Keratinocyte (primary cell): Measurements from ENCODE around the gene MED29. TPM values are rescaled to one million over a fixed set of nuclear protein-coding genes. Genes with fewer than 3 reads are reported as not detected.

Experiments used
- DNase-seq: peaks from one replicate; pipeline ENCODE4 v3.0.0-alpha.2; 2011; ENCODE audit warnings: low read depth, missing footprints, low spot score
- FAIRE-seq: peaks from 2 replicates; lab custom pipeline; 2011; peaks lifted over from hg19 to GRCh38; lab: Jason Lieb, UNC
- H2AFZ ChIP-seq: 2 replicates; pipeline ENCODE4 v1.6.0; 2012; ENCODE audit warnings: low read length, control low read depth, inconsistent platforms; ENCODE audit not compliant: control insufficient read depth
- H3K27ac ChIP-seq: 2 replicates; pipeline ENCODE4 v1.5.1; 2011; ENCODE audit warnings: low read length; ENCODE audit not compliant: control insufficient read depth, insufficient read depth
- H3K27me3 ChIP-seq: 3 replicates; pipeline ENCODE4 v1.6.0; 2011; ENCODE audit warnings: low read length; ENCODE audit not compliant: control insufficient read depth, insufficient read depth; ENCODE audit errors: extremely low read depth
- H3K36me3 ChIP-seq, 2 experiments: 2 replicates in 1 of 2; 3 replicates in 1 of 2; pipeline ENCODE4 v1.5.1; 2011; ENCODE audit warnings: low read length in 2 of 2, mild to moderate bottlenecking in 1 of 2; ENCODE audit not compliant: control insufficient read depth in 2 of 2, insufficient read depth in 2 of 2; ENCODE audit errors: extremely low read depth in 1 of 2
- H3K4me1 ChIP-seq: 3 replicates; pipeline ENCODE4 v1.5.1; 2011; ENCODE audit warnings: low read length; ENCODE audit not compliant: control insufficient read depth, insufficient read depth; ENCODE audit errors: extremely low read depth
- H3K4me2 ChIP-seq: 3 replicates; pipeline ENCODE4 v1.6.0; 2011; ENCODE audit warnings: low read depth, low read length; ENCODE audit not compliant: control insufficient read depth, insufficient read depth; ENCODE audit errors: extremely low read depth
- H3K4me3 ChIP-seq, 3 experiments: fragments of 200-600 bp in 1 of 3; sonication (generic) in 1 of 3; 2 replicates in 2 of 3; 3 replicates in 1 of 3; pipeline ENCODE4 v1.5.1; 2011 to 2016; ENCODE audit warnings: low read length in 3 of 3, mild to moderate bottlenecking in 3 of 3, control low read depth in 2 of 3, inconsistent platforms in 1 of 3, low read depth in 1 of 3, mixed read lengths in 1 of 3, mixed run types in 1 of 3, moderate library complexity in 1 of 3; ENCODE audit not compliant: control insufficient read depth in 2 of 3, insufficient read depth in 2 of 3; ENCODE audit errors: extremely low read depth in 1 of 3
- H3K79me2 ChIP-seq: 2 replicates; pipeline ENCODE4 v1.6.0; 2012; ENCODE audit warnings: low read length; ENCODE audit not compliant: control insufficient read depth, insufficient read depth
- H3K9ac ChIP-seq: 3 replicates; pipeline ENCODE4 v1.6.0; 2011; ENCODE audit warnings: low read length; ENCODE audit not compliant: control insufficient read depth, insufficient read depth; ENCODE audit errors: extremely low read depth
- H3K9me1 ChIP-seq: 3 replicates; pipeline ENCODE4 v1.6.0; 2011; ENCODE audit warnings: low read length; ENCODE audit not compliant: control insufficient read depth, insufficient read depth; ENCODE audit errors: extremely low read depth
- H3K9me3 ChIP-seq: 2 replicates; pipeline ENCODE4 v1.5.1; 2012; ENCODE audit warnings: low read depth, low read length; ENCODE audit not compliant: control insufficient read depth
- H4K20me1 ChIP-seq: 3 replicates; pipeline ENCODE4 v1.6.0; 2011; ENCODE audit warnings: low read length; ENCODE audit not compliant: control insufficient read depth, insufficient read depth; ENCODE audit errors: extremely low read depth
- CTCF ChIP-seq, 3 experiments: IDR thresholded peaks in 1 of 3; conservative IDR thresholded peaks in 1 of 3; optimal IDR thresholded peaks in 1 of 3; 2 replicates in 2 of 3; 3 replicates in 1 of 3; pipeline versions ENCODE3 to v1.5.1; 2011; ENCODE audit warnings: low read length in 3 of 3, mild to moderate bottlenecking in 3 of 3, moderate library complexity in 2 of 3, control low read depth in 1 of 3, inconsistent platforms in 1 of 3; ENCODE audit not compliant: insufficient read depth in 2 of 3; ENCODE audit errors: extremely low read depth in 1 of 3
- EZH2 ChIP-seq: IDR thresholded peaks from one replicate; pipeline ENCODE4 v1.6.1; 2012; ENCODE audit warnings: inconsistent platforms, mild to moderate bottlenecking, low read length, moderate library complexity
- dilution Hi-C: fragments of 300-500 bp; cut with MboI; formaldehyde crosslinking; loops from one replicate; pipeline ENCODE4 v1.7.0; 2020; ENCODE audit warnings: low sequenced_read_pairs; ENCODE audit not compliant: extremely low pct_ligation_motif_present
- polyA plus RNA-seq, 5 experiments: library from polyadenylated mRNA; depleted of rRNA in 3 of 5; stranded (reverse) in 3 of 5; stranded (forward) in 1 of 5; unstranded in 1 of 5; fragments of >200 nt; gene quantifications; 1 replicate in 1 of 5; 2 replicates in 3 of 5; 3 replicates in 1 of 5; pipeline versions ENCODE4 v1.2.1 to v1.2.3, GENCODE V29; 2011 to 2012; ENCODE audit warnings: missing spikeins in 2 of 5, low read depth in 1 of 5, low replicate concordance in 1 of 5

Gene MED29
- polyA plus RNA-seq, 1 donor (not counting 4 experiments of a cell fraction or from before 2014, with no cell fraction given), result 14.7 TPM

- TF ChIP-seq CTCF (optimal IDR thresholded peaks at IDR 0.05 in 1 of 3, IDR thresholded peaks at IDR 0.05 in 1 of 3, conservative IDR thresholded peaks at IDR 0.05 in 1 of 3; ENCODE audit: extremely low read depth in 1 of 3, insufficient read depth in 2 of 3, low read length in 3 of 3) (no peak), EZH2 (no peak)
- Histone ChIP-seq H3K79me2 (peaks cover 1% of the 10 kb centered on the region), H4K20me1 (no peaks in the 10 kb centered on the region), H3K36me3 (peaks cover 5 to 14% of the 10 kb centered on the region in 2 experiments), H3K9me1 (no peaks in the 10 kb centered on the region), H3K27me3 (no peaks in the 10 kb centered on the region), H3K9me3 (no peaks in the 10 kb centered on the region), H3K4me3 (no peak overlapping the region), H2AFZ (no peak overlapping the region), H3K4me2 (no peak overlapping the region), H3K27ac (no peak overlapping the region), H3K9ac (no peak overlapping the region), H3K4me1 (peaks cover 17% of the 10 kb centered on the region)
- FAIRE-seq, result no peak
- dilution Hi-C loops, result no loop called here
- no peak for DNase-seq
Observed at GRCh38 chr19:39415111-39416046, 24.2 kb downstream of the MED29 start.

- no peak overlapping the region for H3K27ac ChIP-seq
- no peaks in the 10 kb centered on the region for H4K20me1 ChIP-seq
- no peaks in the 10 kb centered on the region for H3K9me1 ChIP-seq
- no peaks in the 10 kb centered on the region for H3K9me3 ChIP-seq
- peaks cover 1% of the 10 kb centered on the region for H3K79me2 ChIP-seq
- H3K4me2 ChIP-seq, result no peak overlapping the region
- no peak for TF ChIP-seq CTCF (optimal IDR thresholded peaks at IDR 0.05 in 1 of 3, IDR thresholded peaks at IDR 0.05 in 1 of 3, conservative IDR thresholded peaks at IDR 0.05 in 1 of 3; ENCODE audit: extremely low read depth in 1 of 3, insufficient read depth in 2 of 3, low read length in 3 of 3)
- no peak for TF ChIP-seq EZH2
- no peak overlapping the region for H3K4me3 ChIP-seq
- H3K9ac ChIP-seq, result no peak overlapping the region
- no peak overlapping the region for H2AFZ ChIP-seq
- DNase-seq, result no peak
- dilution Hi-C loops, result no loop called here
- no peaks in the 10 kb centered on the region for H3K27me3 ChIP-seq
- peaks cover 9% of the 10 kb centered on the region for H3K4me1 ChIP-seq
- H3K36me3 ChIP-seq, result peaks cover 5 to 14% of the 10 kb centered on the region in 2 experiments
- no peak for FAIRE-seq
Observed at GRCh38 chr19:39416152-39417120, 25.3 kb downstream of the MED29 start.
